Duodenal mucosa (tissue), 2 donors: Measurements from ENCODE around the gene SMC4.

Experiments used
- H3K27ac ChIP-seq: one replicate; pipeline ENCODE4 v1.7.0; 2013; ENCODE audit warnings: low read depth, low read length
- H3K27me3 ChIP-seq, 2 donors: one replicate each; pipeline ENCODE4 v1.7.0; 2013; ENCODE audit warnings: low read length in 2 of 2, control low read depth in 1 of 2; ENCODE audit not compliant: insufficient read depth in 2 of 2, control insufficient read depth in 1 of 2
- H3K36me3 ChIP-seq, 2 donors: one replicate each; pipeline ENCODE4 v1.7.0; 2013; ENCODE audit warnings: low read length in 2 of 2, control low read depth in 1 of 2; ENCODE audit not compliant: insufficient read depth in 2 of 2, control insufficient read depth in 1 of 2
- H3K4me1 ChIP-seq, 2 donors: one replicate each; pipeline ENCODE4 v1.7.0; 2013; ENCODE audit warnings: low read length in 2 of 2, control low read depth in 1 of 2; ENCODE audit not compliant: insufficient read depth in 2 of 2, control insufficient read depth in 1 of 2
- H3K4me3 ChIP-seq, 2 donors: one replicate each; pipeline ENCODE4 v1.7.0; 2013; ENCODE audit warnings: low read length in 2 of 2, low read depth in 1 of 2
- H3K9ac ChIP-seq, 2 donors: one replicate each; pipeline ENCODE4 v1.7.0; 2013; ENCODE audit warnings: low read length in 2 of 2, low read depth in 1 of 2
- H3K9me3 ChIP-seq, 2 donors: one replicate each; pipeline ENCODE4 v1.7.0; 2013; ENCODE audit warnings: low read length in 2 of 2, control low read depth in 1 of 2; ENCODE audit not compliant: control insufficient read depth in 1 of 2

SMC4 gene

GRCh38 chr3:160374472-160374871, 25.0 kb upstream of the SMC4 start:
- Histone ChIP-seq H3K9me3 (no peaks in the 10 kb centered on the region), H3K36me3 (peaks cover 0 to 15% of the 10 kb centered on the region in 2 donors), H3K4me3 (no peak overlapping the region), H3K27me3 (no peaks in the 10 kb centered on the region), H3K27ac (no peak overlapping the region), H3K9ac (no peak overlapping the region), H3K4me1 (no peaks in the 10 kb centered on the region)

- H3K27ac ChIP-seq: no peak overlapping the region
- no peaks in the 10 kb centered on the region for H3K4me1 ChIP-seq
- no peaks in the 10 kb centered on the region for H3K27me3 ChIP-seq
- H3K4me3 ChIP-seq: no peak overlapping the region
- no peaks in the 10 kb centered on the region for H3K9me3 ChIP-seq
- no peak overlapping the region for H3K9ac ChIP-seq
- peaks cover 0 to 15% of the 10 kb centered on the region in 2 donors for H3K36me3 ChIP-seq
These were observed 24.5 kb upstream of the SMC4 start for GRCh38 chr3:160374925-160375324.

- Histone ChIP-seq H3K36me3 (peaks cover 3 to 15% of the 10 kb centered on the region in 2 donors), H3K27ac (no peak overlapping the region), H3K4me3 (no peak overlapping the region), H3K9ac (no peak overlapping the region), H3K4me1 (no peaks in the 10 kb centered on the region), H3K27me3 (no peaks in the 10 kb centered on the region), H3K9me3 (no peaks in the 10 kb centered on the region)
These were observed 22.8 kb upstream of the SMC4 start for GRCh38 chr3:160376681-160377080.

GRCh38 chr3:160378331-160379109, 20.9 kb upstream of the SMC4 start:
- no peaks in the 10 kb centered on the region for H3K9me3 ChIP-seq
- H3K4me1 ChIP-seq: no peaks in the 10 kb centered on the region
- no peaks in the 10 kb centered on the region for H3K27me3 ChIP-seq
- no peak overlapping the region for H3K4me3 ChIP-seq
- H3K27ac ChIP-seq: no peak overlapping the region
- no peak overlapping the region for H3K9ac ChIP-seq
- H3K36me3 ChIP-seq: peaks cover 3 to 15% of the 10 kb centered on the region in 2 donors

GRCh38 chr3:160379628-160380214, 19.7 kb upstream of the SMC4 start:
- H3K27me3 ChIP-seq: no peaks in the 10 kb centered on the region
- no peak overlapping the region for H3K9ac ChIP-seq
- peaks cover 3 to 10% of the 10 kb centered on the region in 2 donors for H3K36me3 ChIP-seq
- H3K9me3 ChIP-seq: no peaks in the 10 kb centered on the region
- H3K4me3 ChIP-seq: no peak overlapping the region
- H3K27ac ChIP-seq: no peak overlapping the region
- no peaks in the 10 kb centered on the region for H3K4me1 ChIP-seq

- Histone ChIP-seq H3K4me1 (no peaks in the 10 kb centered on the region), H3K4me3 (no peak overlapping the region), H3K9ac (no peak overlapping the region), H3K9me3 (no peaks in the 10 kb centered on the region), H3K27me3 (no peaks in the 10 kb centered on the region), H3K27ac (no peak overlapping the region), H3K36me3 (peaks cover 3 to 5% of the 10 kb centered on the region in 2 donors)
These were observed 18.0 kb upstream of the SMC4 start for GRCh38 chr3:160381470-160381869.

GRCh38 chr3:160384639-160385318, 14.7 kb upstream of the SMC4 start:
- H3K9me3 ChIP-seq: no peaks in the 10 kb centered on the region
- no peak overlapping the region for H3K27ac ChIP-seq
- no peaks in the 10 kb centered on the region for H3K4me1 ChIP-seq
- H3K9ac ChIP-seq: no peak overlapping the region
- H3K4me3 ChIP-seq: no peak overlapping the region
- H3K36me3 ChIP-seq: peaks cover 0 to 3% of the 10 kb centered on the region in 2 donors
- H3K27me3 ChIP-seq: no peaks in the 10 kb centered on the region

- H3K4me3 ChIP-seq: no peak overlapping the region
- H3K27ac ChIP-seq: no peak overlapping the region
- peaks cover 0 to 4% of the 10 kb centered on the region in 2 donors for H3K4me1 ChIP-seq
- H3K9me3 ChIP-seq: no peaks in the 10 kb centered on the region
- no peaks in the 10 kb centered on the region for H3K36me3 ChIP-seq
- H3K9ac ChIP-seq: no peak overlapping the region
- no peaks in the 10 kb centered on the region for H3K27me3 ChIP-seq
These were observed 8.8 kb upstream of the SMC4 start for GRCh38 chr3:160390565-160391138.

- no peaks in the 10 kb centered on the region for H3K27me3 ChIP-seq
- no peak overlapping the region for H3K4me3 ChIP-seq
- H3K9me3 ChIP-seq: no peaks in the 10 kb centered on the region
- H3K4me1 ChIP-seq: peaks cover 0 to 4% of the 10 kb centered on the region in 2 donors
- H3K27ac ChIP-seq: no peak overlapping the region
- no peak overlapping the region for H3K9ac ChIP-seq
- H3K36me3 ChIP-seq: no peaks in the 10 kb centered on the region
These were observed 6.7 kb upstream of the SMC4 start for GRCh38 chr3:160392798-160393197.
